Omental fat pad (tissue), 4 donors: ENCODE measurements around the gene ATAD3C. TPM values are rescaled to one million over a fixed set of nuclear protein-coding genes. Genes with fewer than 3 reads are reported as not detected.
"Not testable (repeated sequence)": the region's sequence is repeated elsewhere in the genome, so short reads cannot be mapped to it uniquely, and the experiment has no call there.

Experiments used
- ATAC-seq: fragments of 150-250 bp; one replicate; pipeline ENCODE4 v1.9.1; 2016; ENCODE audit warnings: mild to moderate bottlenecking, moderate library complexity; ENCODE audit not compliant: low FRiP score
- DNase-seq: peaks from one replicate; pipeline ENCODE4 v3.0.0-alpha.2; 2019; ENCODE audit warnings: low spot score
- CTCF ChIP-seq, 3 donors: fragments of 450-650 bp; IDR thresholded peaks; one replicate each; pipeline ENCODE4 v1.5.1; 2016 to 2017; ENCODE audit warnings: antibody characterized with exemption in 3 of 3, mild to moderate bottlenecking in 3 of 3, moderate library complexity in 2 of 3
- total RNA-seq, 4 donors: library from RNA; depleted of rRNA; stranded (reverse); fragments of >200 nt; gene quantifications; one replicate each; pipeline ENCODE4 v1.1.0, GENCODE V29; 2016

The ATAD3C gene
- total RNA-seq, 4 donors from 2014 or later, result 0.69 to 3.5 (median 2.4) TPM; not detected in 1

- ATAC-seq (no peak), DNase-seq (no peak)
- no peak for TF ChIP-seq CTCF (IDR thresholded peaks at IDR 0.05)
These were observed 68.6 kb downstream of the ATAD3C start for GRCh38 chr1:1517973-1518620.

- not testable (repeated sequence) for DNase-seq, ATAC-seq
These were observed 69.1 kb downstream of the ATAD3C start for GRCh38 chr1:1518621-1519007.

Other genes starting within 250 kb of the ATAD3C start
- 1 to 10 TPM in 2 of 4 donors, under 1 TPM in 1, not detected in 1; 0.44 to 2.8 (median 1.7) TPM for gene TNFRSF18, start 243.1 kb upstream of the ATAD3C start, total RNA-seq
- 10 to 100 TPM in 1 of 4 donors, 1 to 10 TPM in 3; 2.4 to 10.7 (median 5.9) TPM for gene TNFRSF4, start 235.5 kb upstream of the ATAD3C start, total RNA-seq
- gene SDF4, start 217.7 kb upstream of the ATAD3C start, total RNA-seq, result 100 to 1,000 TPM in 2 of 4 donors, 10 to 100 TPM in 2; 78.3 to 122 (median 98.8) TPM
- 10 to 100 TPM; 14.6 to 27.1 (median 22.1) TPM for gene B3GALT6, start 217.5 kb upstream of the ATAD3C start, total RNA-seq
- 1 to 10 TPM in 3 of 4 donors, not detected in 1; 1.0 to 5.2 (median 1.8) TPM for gene C1QTNF12, start 203.0 kb upstream of the ATAD3C start, total RNA-seq
- gene UBE2J2, start 175.8 kb upstream of the ATAD3C start, total RNA-seq, result 10 to 100 TPM; 30.4 to 50.3 (median 42.9) TPM
- gene SCNN1D, start 169.3 kb upstream of the ATAD3C start, total RNA-seq, result 1 to 10 TPM in 3 of 4 donors, under 1 TPM in 1; 0.96 to 4.9 (median 2.7) TPM
- 10 to 100 TPM; 19.2 to 41.8 (median 38.1) TPM for gene ACAP3, start 141.8 kb upstream of the ATAD3C start, total RNA-seq
- gene PUSL1, start 141.1 kb upstream of the ATAD3C start, total RNA-seq, result 10 to 100 TPM; 15.7 to 26.0 (median 17.5) TPM
- gene INTS11, start 125.0 kb upstream of the ATAD3C start, total RNA-seq, result 100 to 1,000 TPM in 1 of 4 donors, 10 to 100 TPM in 3; 71.9 to 103 (median 86.2) TPM
- gene CPTP, start 124.9 kb upstream of the ATAD3C start, total RNA-seq, result 10 to 100 TPM in 2 of 4 donors, 1 to 10 TPM in 2; 8.5 to 18.6 (median 11.5) TPM
- gene TAS1R3, start 118.4 kb upstream of the ATAD3C start, total RNA-seq, result under 1 TPM; 0.12 to 0.32 (median 0.16) TPM
- 10 to 100 TPM; 56.6 to 65.0 (median 61.8) TPM for gene DVL1, start 100.3 kb upstream of the ATAD3C start, total RNA-seq
- gene MXRA8, start 91.1 kb upstream of the ATAD3C start, total RNA-seq, result 100 to 1,000 TPM in 1 of 4 donors, 10 to 100 TPM in 3; 78.2 to 147 (median 83.3) TPM
- 100 to 1,000 TPM in 3 of 4 donors, 10 to 100 TPM in 1; 96.3 to 115 (median 105) TPM for gene AURKAIP1, start 74.5 kb upstream of the ATAD3C start, total RNA-seq
- 100 to 1,000 TPM; 142 to 273 (median 204) TPM for gene CCNL2, start 50.4 kb upstream of the ATAD3C start, total RNA-seq
- 100 to 1,000 TPM; 106 to 170 (median 136) TPM for gene MRPL20, start 42.4 kb upstream of the ATAD3C start, total RNA-seq
- 1 to 10 TPM; 2.6 to 7.3 (median 3.8) TPM for gene ANKRD65, start 28.4 kb upstream of the ATAD3C start, total RNA-seq
- gene VWA1, start 14.0 kb upstream of the ATAD3C start, total RNA-seq, result 10 to 100 TPM in 3 of 4 donors, 1 to 10 TPM in 1; 6.8 to 21.1 (median 13.8) TPM
- gene ATAD3B, start 22.1 kb downstream of the ATAD3C start, total RNA-seq, result 10 to 100 TPM; 11.0 to 91.6 (median 16.5) TPM
- 10 to 100 TPM; 17.3 to 38.5 (median 20.7) TPM for gene ATAD3A, start 62.5 kb downstream of the ATAD3C start, total RNA-seq
- gene TMEM240, start 90.9 kb downstream of the ATAD3C start, total RNA-seq, result 1 to 10 TPM; 2.6 to 3.5 (median 3.1) TPM
- gene SSU72, start 125.2 kb downstream of the ATAD3C start, total RNA-seq, result 100 to 1,000 TPM in 3 of 4 donors, 10 to 100 TPM in 1; 95.7 to 130 (median 107) TPM
- gene FNDC10, start 150.4 kb downstream of the ATAD3C start, total RNA-seq, result 1 to 10 TPM in 3 of 4 donors, not detected in 1; 1.9 to 2.6 (median 2.2) TPM
- gene MIB2, start 165.8 kb downstream of the ATAD3C start, total RNA-seq, result 10 to 100 TPM; 33.7 to 52.2 (median 40.2) TPM
- 10 to 100 TPM in 3 of 4 donors, 1 to 10 TPM in 1; 9.8 to 61.7 (median 18.5) TPM for gene MMP23B, start 182.5 kb downstream of the ATAD3C start, total RNA-seq
- gene CDK11B, start 209.3 kb downstream of the ATAD3C start, total RNA-seq, result 10 to 100 TPM; 16.3 to 25.3 (median 19.2) TPM
- 10 to 100 TPM; 22.1 to 52.9 (median 36.0) TPM for gene SLC35E2B, start 243.1 kb downstream of the ATAD3C start, total RNA-seq